ENCODE data around the gene GTSF1L.

DNA sequence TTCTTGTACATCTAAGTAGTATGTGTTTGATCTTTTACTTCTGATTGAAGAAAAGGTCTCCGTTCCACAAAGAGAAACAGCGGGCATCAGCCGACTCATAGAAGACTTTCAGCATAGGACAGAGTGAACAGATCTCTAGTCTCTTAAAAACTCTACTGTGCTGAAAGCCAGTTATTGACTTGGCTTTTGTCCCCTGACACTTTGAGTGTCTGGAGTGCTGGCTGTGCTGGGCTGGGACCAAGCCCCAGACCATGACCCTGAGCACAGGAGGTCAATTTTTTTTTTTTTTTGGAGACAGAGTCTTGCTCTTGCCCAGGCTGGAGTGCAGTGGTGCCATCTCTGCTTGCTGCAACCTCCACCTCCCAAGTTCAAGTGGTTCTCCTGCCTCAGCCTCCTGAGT, 32.0 kb downstream of the GTSF1L start:
- TF ChIP-seq GABPA (IDR thresholded peaks at IDR 0.05; ENCODE audit: low read depth), result no peak
- TF ChIP-seq, protein P1, sequence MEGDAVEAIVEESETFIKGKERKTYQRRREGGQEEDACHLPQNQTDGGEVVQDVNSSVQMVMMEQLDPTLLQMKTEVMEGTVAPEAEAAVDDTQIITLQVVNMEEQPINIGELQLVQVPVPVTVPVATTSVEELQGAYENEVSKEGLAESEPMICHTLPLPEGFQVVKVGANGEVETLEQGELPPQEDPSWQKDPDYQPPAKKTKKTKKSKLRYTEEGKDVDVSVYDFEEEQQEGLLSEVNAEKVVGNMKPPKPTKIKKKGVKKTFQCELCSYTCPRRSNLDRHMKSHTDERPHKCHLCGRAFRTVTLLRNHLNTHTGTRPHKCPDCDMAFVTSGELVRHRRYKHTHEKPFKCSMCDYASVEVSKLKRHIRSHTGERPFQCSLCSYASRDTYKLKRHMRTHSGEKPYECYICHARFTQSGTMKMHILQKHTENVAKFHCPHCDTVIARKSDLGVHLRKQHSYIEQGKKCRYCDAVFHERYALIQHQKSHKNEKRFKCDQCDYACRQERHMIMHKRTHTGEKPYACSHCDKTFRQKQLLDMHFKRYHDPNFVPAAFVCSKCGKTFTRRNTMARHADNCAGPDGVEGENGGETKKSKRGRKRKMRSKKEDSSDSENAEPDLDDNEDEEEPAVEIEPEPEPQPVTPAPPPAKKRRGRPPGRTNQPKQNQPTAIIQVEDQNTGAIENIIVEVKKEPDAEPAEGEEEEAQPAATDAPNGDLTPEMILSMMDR (IDR thresholded peaks at IDR 0.05; ENCODE audit: insufficient read depth, low read length), result no peak
- no peak for TF ChIP-seq POLR2AphosphoS5 (IDR thresholded peaks at IDR 0.05; ENCODE audit: low read depth)

Measured in HL-60 (cell line).